Endodermal cell (in vitro differentiated cells): ENCODE data around the gene DISP3. TPM values are rescaled to one million over a fixed set of nuclear protein-coding genes. Genes with fewer than 3 reads are reported as not detected.

ENCODE experiments used
- DNase-seq: peaks from one replicate; pipeline ENCODE4 v3.0.0-alpha.2; 2017
- H3K27ac ChIP-seq: 2 replicates; pipeline ENCODE4 v1.5.1; 2013; ENCODE audit warnings: mild to moderate bottlenecking, low read depth, low read length, moderate library complexity
- H3K27me3 ChIP-seq: 2 replicates; pipeline ENCODE4 v1.6.1; 2013; ENCODE audit warnings: mild to moderate bottlenecking, low read length, moderate library complexity; ENCODE audit not compliant: insufficient read depth, control insufficient read depth, poor library complexity, severe bottlenecking
- H3K36me3 ChIP-seq: 2 replicates; pipeline ENCODE4 v1.7.0; 2013; ENCODE audit warnings: mild to moderate bottlenecking, low read length, moderate library complexity; ENCODE audit not compliant: control insufficient read depth, insufficient read depth
- H3K4me1 ChIP-seq: one replicate; pipeline ENCODE4 v1.7.0; 2013; ENCODE audit warnings: low read length; ENCODE audit not compliant: control insufficient read depth, insufficient read depth
- H3K4me3 ChIP-seq: 2 replicates; pipeline ENCODE4 v1.5.1; 2013; ENCODE audit warnings: mild to moderate bottlenecking, low read length, moderate library complexity
- H3K9ac ChIP-seq: 2 replicates; pipeline ENCODE4 v1.6.1; 2013; ENCODE audit warnings: mild to moderate bottlenecking, low read length, moderate library complexity; ENCODE audit not compliant: poor library complexity, severe bottlenecking; ENCODE audit errors: extremely low read depth
- H3K9me3 ChIP-seq: 2 replicates; pipeline ENCODE4 v1.6.1; 2013; ENCODE audit warnings: mild to moderate bottlenecking, low read length, moderate library complexity; ENCODE audit not compliant: control insufficient read depth
- H3K27ac Mint-ChIP-seq: 2 replicates; pipeline ENCODE4 v1.8.0; 2020; ENCODE audit warnings: mixed read lengths
- H3K27me3 Mint-ChIP-seq: 2 replicates; pipeline ENCODE4 v1.8.0; 2021; ENCODE audit warnings: mild to moderate bottlenecking, mixed read lengths; ENCODE audit not compliant: insufficient read depth
- H3K36me3 Mint-ChIP-seq: 2 replicates; pipeline ENCODE4 v1.8.0; 2020; ENCODE audit warnings: low read depth, mixed read lengths
- H3K4me1 Mint-ChIP-seq: 2 replicates; pipeline ENCODE4 v1.8.0; 2020; ENCODE audit warnings: mixed read lengths
- H3K4me3 Mint-ChIP-seq: 2 replicates; pipeline ENCODE4 v1.8.0; 2020; ENCODE audit warnings: mild to moderate bottlenecking, moderate library complexity, mixed read lengths
- H3K9me3 Mint-ChIP-seq: 2 replicates; pipeline ENCODE4 v1.8.0; 2020; ENCODE audit warnings: mild to moderate bottlenecking, mixed read lengths
- WGBS, 2 experiments: methylation state at CpG; one replicate each; pipeline versions ENCODE4 v1.1.5 to v1.1.7; 2013; ENCODE audit warnings: missing lambda C conversion rate in 2 of 2, mixed read lengths in 1 of 2; ENCODE audit not compliant: insufficient coverage in 1 of 2, insufficient read length in 1 of 2; 5-methylcytosine and 5-hydroxymethylcytosine counted together
- total RNA-seq, 2 donors: library from RNA; stranded (reverse); fragmentation: NEBNext Ultra II Directional in 1 of 2; extraction: Animal tissue kit (Norgen Biotek cat#: 25700) in 1 of 2; gene quantifications; 2 replicates in 1 of 2; 3 replicates in 1 of 2; pipeline ENCODE4 v1.2.1, GENCODE V29; 2021
- TF ChIP-seq, protein P1 (sequence below): fragments of 200-600 bp; sonication (generic); conservative IDR thresholded peaks from 2 replicates; pipeline ENCODE4 v1.5.0; 2021; ENCODE audit warnings: antibody characterized with exemption, mild to moderate bottlenecking

The DISP3 gene
- total RNA-seq, 2 donors from 2014 or later: 9.6 to 11.6 TPM

DNA sequence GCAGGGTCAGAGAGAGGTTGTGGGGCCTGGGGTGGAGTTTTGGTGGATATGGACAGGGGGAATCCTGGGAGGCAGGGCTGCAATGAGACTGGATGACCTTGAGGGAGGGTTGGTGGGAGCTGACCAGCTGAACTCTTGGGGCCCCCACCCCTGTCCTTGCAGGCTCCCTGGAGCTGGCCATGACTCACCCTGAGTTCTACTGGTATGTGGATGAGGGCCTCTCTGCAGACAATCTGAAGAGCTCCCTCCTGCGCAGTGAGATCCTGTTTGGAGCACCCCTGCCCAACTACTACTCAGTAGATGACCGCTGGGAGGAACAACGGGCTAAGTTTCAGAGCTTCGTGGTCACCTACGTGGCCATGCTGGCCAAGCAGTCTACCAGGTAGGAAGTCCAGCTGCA lies 23.6 kb downstream of the DISP3 start:
- H3K9me3 ChIP-seq: peaks cover 41% of the 10 kb centered on the region
- H3K27me3 Mint-ChIP-seq: peaks cover 2% of the 10 kb centered on the region
- no peak overlapping the region for H3K27ac ChIP-seq
- H3K4me3 ChIP-seq: no peak overlapping the region
- TF ChIP-seq, protein P1, sequence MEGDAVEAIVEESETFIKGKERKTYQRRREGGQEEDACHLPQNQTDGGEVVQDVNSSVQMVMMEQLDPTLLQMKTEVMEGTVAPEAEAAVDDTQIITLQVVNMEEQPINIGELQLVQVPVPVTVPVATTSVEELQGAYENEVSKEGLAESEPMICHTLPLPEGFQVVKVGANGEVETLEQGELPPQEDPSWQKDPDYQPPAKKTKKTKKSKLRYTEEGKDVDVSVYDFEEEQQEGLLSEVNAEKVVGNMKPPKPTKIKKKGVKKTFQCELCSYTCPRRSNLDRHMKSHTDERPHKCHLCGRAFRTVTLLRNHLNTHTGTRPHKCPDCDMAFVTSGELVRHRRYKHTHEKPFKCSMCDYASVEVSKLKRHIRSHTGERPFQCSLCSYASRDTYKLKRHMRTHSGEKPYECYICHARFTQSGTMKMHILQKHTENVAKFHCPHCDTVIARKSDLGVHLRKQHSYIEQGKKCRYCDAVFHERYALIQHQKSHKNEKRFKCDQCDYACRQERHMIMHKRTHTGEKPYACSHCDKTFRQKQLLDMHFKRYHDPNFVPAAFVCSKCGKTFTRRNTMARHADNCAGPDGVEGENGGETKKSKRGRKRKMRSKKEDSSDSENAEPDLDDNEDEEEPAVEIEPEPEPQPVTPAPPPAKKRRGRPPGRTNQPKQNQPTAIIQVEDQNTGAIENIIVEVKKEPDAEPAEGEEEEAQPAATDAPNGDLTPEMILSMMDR: no peak
- no peaks in the 10 kb centered on the region for H3K27me3 ChIP-seq
- 92 to 97% methylated on average over 3 to 5 of the region's 5 CpGs for WGBS, 2 experiments
- H3K4me3 Mint-ChIP-seq: no peak overlapping the region
- DNase-seq: no peak
- H3K9ac ChIP-seq: no peak overlapping the region
- peaks cover 43% of the 10 kb centered on the region for H3K9me3 Mint-ChIP-seq
- no peaks in the 10 kb centered on the region for H3K36me3 ChIP-seq
- peaks cover 3% of the 10 kb centered on the region for H3K4me1 Mint-ChIP-seq
- H3K4me1 ChIP-seq: no peaks in the 10 kb centered on the region
- peaks cover 57% of the 10 kb centered on the region for H3K36me3 Mint-ChIP-seq
- no peak overlapping the region for H3K27ac Mint-ChIP-seq

DNA sequence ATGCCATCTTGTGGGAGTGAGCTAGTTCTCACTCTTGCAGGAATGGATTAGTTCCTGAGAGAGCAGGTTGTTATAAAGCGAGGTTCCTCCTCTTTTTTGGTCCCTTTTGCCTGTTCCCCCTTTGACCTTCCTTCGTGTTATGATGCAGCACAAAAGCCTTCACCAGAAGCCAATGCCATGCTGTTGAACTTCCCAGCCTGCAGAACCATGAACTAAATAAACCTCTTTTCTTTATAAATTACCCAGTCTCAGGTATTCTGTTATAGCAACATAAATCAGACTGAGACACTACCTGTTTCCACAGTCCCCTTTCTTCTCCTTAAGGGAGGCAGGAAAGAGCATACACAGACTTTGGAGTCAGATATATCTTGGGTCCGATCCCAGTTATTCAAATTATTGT lies 25.6 kb downstream of the DISP3 start:
- no peak overlapping the region for H3K27ac Mint-ChIP-seq
- H3K9me3 Mint-ChIP-seq: peaks cover 56% of the 10 kb centered on the region
- Histone ChIP-seq H3K27ac (no peak overlapping the region), H3K4me1 (no peaks in the 10 kb centered on the region), H3K36me3 (no peaks in the 10 kb centered on the region), H3K4me3 (no peak overlapping the region), H3K9ac (no peak overlapping the region), H3K27me3 (no peaks in the 10 kb centered on the region), H3K9me3 (peaks cover 47% of the 10 kb centered on the region)
- no peaks in the 10 kb centered on the region for H3K4me1 Mint-ChIP-seq
- no peak overlapping the region for H3K4me3 Mint-ChIP-seq
- peaks cover 2% of the 10 kb centered on the region for H3K27me3 Mint-ChIP-seq
- no peak for DNase-seq
- TF ChIP-seq, protein P1: no peak
- peaks cover 70% of the 10 kb centered on the region for H3K36me3 Mint-ChIP-seq
- 88 to 95% methylated on average over 2 to 3 of the region's 3 CpGs for WGBS, 2 experiments

DNA sequence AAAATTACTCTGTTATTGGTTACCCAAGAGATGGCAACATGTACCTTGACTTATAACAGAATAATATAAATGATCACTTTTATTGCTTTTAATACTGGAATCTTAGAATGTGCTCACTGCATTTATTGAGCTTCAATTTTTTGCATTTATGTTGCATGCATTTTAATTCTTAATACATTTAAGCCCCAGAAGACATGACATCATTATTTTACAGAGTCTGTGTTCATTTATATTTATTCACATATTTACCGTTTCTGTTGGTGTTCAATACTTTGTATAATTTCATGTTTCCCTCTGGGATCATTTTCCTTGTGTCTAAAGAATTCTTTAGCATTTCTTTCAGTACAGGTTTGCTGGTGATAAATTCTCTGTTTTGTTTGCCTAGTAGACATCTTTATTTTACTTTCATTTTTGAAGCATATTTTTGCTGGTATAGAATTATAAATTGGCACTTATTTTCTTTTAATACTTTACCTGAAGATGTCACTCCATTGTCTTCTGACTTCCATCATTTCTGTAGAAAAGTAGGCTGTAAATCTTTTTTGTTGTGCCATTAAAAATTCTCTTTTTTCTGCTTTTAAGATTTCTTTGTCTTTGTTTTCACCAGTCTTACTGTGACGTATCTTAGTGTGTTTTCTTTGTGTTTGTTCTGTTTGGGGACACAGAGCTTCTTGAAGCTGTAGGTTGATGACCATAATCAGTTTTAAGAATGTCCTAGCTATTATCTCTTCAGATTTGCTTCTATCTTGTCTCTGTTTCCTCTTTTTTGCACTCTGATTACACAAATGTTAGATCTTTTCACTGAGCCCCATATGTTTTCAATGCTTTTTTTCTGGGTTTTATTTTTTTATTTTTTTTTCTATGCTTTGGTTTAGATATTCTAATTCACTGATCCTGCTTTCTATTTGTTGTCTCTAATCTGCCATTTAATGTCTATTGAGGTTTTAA lies 26.9 kb downstream of the DISP3 start:
- DNase-seq: no peak
- H3K9me3 ChIP-seq: peaks cover 47% of the 10 kb centered on the region
- H3K4me3 ChIP-seq: no peak overlapping the region
- Mint-ChIP-seq H3K27ac (no peak overlapping the region), H3K27me3 (peaks cover 2% of the 10 kb centered on the region), H3K4me3 (no peak overlapping the region), H3K36me3 (peaks cover 77% of the 10 kb centered on the region), H3K4me1 (no peaks in the 10 kb centered on the region), H3K9me3 (peaks cover 62% of the 10 kb centered on the region)
- TF ChIP-seq, protein P1: no peak
- H3K36me3 ChIP-seq: no peaks in the 10 kb centered on the region
- no peaks in the 10 kb centered on the region for H3K4me1 ChIP-seq
- no peak overlapping the region for H3K27ac ChIP-seq
- WGBS, 2 experiments: 80 to 86% methylated on average over 1 to 2 of the region's 2 CpGs
- H3K27me3 ChIP-seq: no peaks in the 10 kb centered on the region
- no peak overlapping the region for H3K9ac ChIP-seq
